Activated CD8-positive, alpha-beta T cell treated with anti-CD3 and anti-CD28 coated beads for 36 hours (primary cell): Measurements from ENCODE around the gene TRIM47. TPM values are rescaled to one million over a fixed set of nuclear protein-coding genes. Genes with fewer than 3 reads are reported as not detected.
A peak's percentile ranks its signal among the peaks of the same experiment; 100 is the strongest.

Source experiments
- ATAC-seq: fragments of 200-7000 bp; cut with Tn5 transposase; one replicate; pipeline ENCODE4 v1.10.0; 2021; ENCODE audit warnings: mild to moderate bottlenecking, moderate library complexity
- CTCF ChIA-PET: fragments of 350-600 bp; sonication (Branson Sonifier 250); formaldehyde crosslinking; loops from one replicate; lab custom pipeline; 2021; ENCODE audit warnings: antibody characterized with exemption; lab: Charles Lee
- POLR2A ChIA-PET: fragments of 350-600 bp; sonication (Branson Sonifier 250); formaldehyde crosslinking; loops from one replicate; lab custom pipeline; 2021; ENCODE audit warnings: antibody characterized with exemption; lab: Charles Lee
- DNase-seq: peaks from one replicate; pipeline ENCODE4 v3.0.0-alpha.2; 2020
- H3K27ac Mint-ChIP-seq: one replicate; pipeline ENCODE4 v1.8.0; 2021; ENCODE audit warnings: mild to moderate bottlenecking, mixed read lengths
- H3K27me3 Mint-ChIP-seq: one replicate; pipeline ENCODE4 v1.8.0; 2021; ENCODE audit warnings: mixed read lengths
- H3K36me3 Mint-ChIP-seq: one replicate; pipeline ENCODE4 v1.8.0; 2021; ENCODE audit warnings: low read depth, mixed read lengths
- H3K4me1 Mint-ChIP-seq: one replicate; pipeline ENCODE4 v1.8.0; 2021; ENCODE audit warnings: low read depth, mixed read lengths
- H3K4me3 Mint-ChIP-seq: one replicate; pipeline ENCODE4 v1.8.0; 2021; ENCODE audit warnings: mild to moderate bottlenecking, moderate library complexity, mixed read lengths
- H3K9me3 Mint-ChIP-seq: one replicate; pipeline ENCODE4 v1.8.0; 2021; ENCODE audit warnings: mixed read lengths
- intact Hi-C: fragments of 100-400 bp; cut with micrococcal nuclease; formaldehyde crosslinking; loops from one replicate; pipeline ENCODE4 v1.10.0; 2022
- total RNA-seq, 2 experiments: library from RNA; stranded (reverse); gene quantifications; one replicate each; pipeline ENCODE4 v1.2.3, GENCODE V29; 2021
- TF ChIP-seq, protein P1 (sequence below): fragments of 200-600 bp; IDR thresholded peaks from one replicate; pipeline ENCODE4 v1.8.0; 2022; ENCODE audit warnings: antibody characterized with exemption, mild to moderate bottlenecking

The TRIM47 gene, protein sequence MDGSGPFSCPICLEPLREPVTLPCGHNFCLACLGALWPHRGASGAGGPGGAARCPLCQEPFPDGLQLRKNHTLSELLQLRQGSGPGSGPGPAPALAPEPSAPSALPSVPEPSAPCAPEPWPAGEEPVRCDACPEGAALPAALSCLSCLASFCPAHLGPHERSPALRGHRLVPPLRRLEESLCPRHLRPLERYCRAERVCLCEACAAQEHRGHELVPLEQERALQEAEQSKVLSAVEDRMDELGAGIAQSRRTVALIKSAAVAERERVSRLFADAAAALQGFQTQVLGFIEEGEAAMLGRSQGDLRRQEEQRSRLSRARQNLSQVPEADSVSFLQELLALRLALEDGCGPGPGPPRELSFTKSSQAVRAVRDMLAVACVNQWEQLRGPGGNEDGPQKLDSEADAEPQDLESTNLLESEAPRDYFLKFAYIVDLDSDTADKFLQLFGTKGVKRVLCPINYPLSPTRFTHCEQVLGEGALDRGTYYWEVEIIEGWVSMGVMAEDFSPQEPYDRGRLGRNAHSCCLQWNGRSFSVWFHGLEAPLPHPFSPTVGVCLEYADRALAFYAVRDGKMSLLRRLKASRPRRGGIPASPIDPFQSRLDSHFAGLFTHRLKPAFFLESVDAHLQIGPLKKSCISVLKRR
- 10 to 100 TPM; 16.6 to 16.8 TPM for total RNA-seq

DNA sequence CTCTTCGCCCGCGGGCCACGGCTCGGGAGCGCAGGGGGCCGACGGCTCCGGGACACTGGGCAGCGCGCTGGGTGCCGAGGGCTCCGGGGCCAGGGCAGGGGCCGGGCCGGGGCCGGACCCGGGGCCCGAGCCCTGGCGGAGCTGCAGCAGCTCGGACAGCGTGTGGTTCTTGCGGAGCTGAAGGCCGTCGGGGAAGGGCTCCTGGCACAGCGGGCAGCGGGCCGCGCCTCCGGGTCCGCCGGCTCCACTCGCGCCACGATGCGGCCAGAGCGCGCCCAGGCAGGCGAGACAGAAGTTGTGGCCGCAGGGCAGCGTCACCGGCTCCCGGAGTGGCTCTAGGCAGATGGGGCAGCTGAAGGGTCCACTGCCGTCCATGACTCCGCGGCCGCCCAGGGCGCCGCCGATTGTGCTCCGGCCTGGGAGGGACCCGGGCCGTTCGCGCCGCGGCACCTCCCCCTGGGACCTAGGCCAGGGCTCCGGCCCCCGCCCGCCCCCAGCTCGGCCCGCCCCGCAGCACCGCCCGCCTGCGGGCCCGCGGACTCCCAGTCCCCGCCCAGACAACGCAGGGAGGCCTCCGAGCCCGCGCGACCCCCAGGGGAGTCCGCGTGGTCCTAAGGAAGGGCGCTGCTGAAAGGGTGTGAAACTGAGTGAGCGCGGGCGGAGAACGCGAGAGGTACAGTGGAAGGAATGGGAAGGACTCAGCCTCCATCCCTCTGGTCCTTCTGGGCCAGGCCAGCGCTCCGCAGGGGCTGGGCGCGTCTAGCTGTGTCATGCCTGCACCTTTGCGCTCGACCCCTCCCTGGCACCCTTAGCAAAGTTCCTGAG, at the start of gene TRIM47:
Gene TRIM47, minus strand, starts transcription at position 408 of the 825 bp plus-strand sequence. Its CDS starts 33 bp downstream, at position 375.
- Mint-ChIP-seq H3K4me3 (peak within 1 kb of the TSS; percentile 80), H3K9me3 (no peaks in the 10 kb centered on the region), H3K27ac (peak within 1 kb of the TSS; percentile 88), H3K27me3 (no peaks in the 10 kb centered on the region), H3K4me1 (peaks cover 22% of the 10 kb centered on the region), H3K36me3 (peaks cover 3% of the 10 kb centered on the region)
- ChIA-PET POLR2A (interaction anchor here (0.6 to 6.5 kb wide), 10 partner anchors 12 to 104 kb away, joined by 3 to 100 read pairs (median 4); partner anchors contain the start of genes MRPL38, TRIM65 and WBP2), CTCF (interaction anchor here (1.1 to 5.5 kb wide), 11 partner anchors 9 to 114 kb away, joined by 3 to 78 read pairs (median 4); partner anchors contain the start of genes MRPL38, TRIM65, UNK and WBP2)
- intact Hi-C loops, result no loop called here
- ATAC-seq, result peak; percentile 4
- peak; percentile 60 for DNase-seq
- TF ChIP-seq, protein P1, sequence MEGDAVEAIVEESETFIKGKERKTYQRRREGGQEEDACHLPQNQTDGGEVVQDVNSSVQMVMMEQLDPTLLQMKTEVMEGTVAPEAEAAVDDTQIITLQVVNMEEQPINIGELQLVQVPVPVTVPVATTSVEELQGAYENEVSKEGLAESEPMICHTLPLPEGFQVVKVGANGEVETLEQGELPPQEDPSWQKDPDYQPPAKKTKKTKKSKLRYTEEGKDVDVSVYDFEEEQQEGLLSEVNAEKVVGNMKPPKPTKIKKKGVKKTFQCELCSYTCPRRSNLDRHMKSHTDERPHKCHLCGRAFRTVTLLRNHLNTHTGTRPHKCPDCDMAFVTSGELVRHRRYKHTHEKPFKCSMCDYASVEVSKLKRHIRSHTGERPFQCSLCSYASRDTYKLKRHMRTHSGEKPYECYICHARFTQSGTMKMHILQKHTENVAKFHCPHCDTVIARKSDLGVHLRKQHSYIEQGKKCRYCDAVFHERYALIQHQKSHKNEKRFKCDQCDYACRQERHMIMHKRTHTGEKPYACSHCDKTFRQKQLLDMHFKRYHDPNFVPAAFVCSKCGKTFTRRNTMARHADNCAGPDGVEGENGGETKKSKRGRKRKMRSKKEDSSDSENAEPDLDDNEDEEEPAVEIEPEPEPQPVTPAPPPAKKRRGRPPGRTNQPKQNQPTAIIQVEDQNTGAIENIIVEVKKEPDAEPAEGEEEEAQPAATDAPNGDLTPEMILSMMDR, result no peak

- Mint-ChIP-seq H3K36me3 (no peaks in the 10 kb centered on the region), H3K9me3 (no peaks in the 10 kb centered on the region), H3K27ac (no peak overlapping the region), H3K4me1 (no peaks in the 10 kb centered on the region), H3K4me3 (no peak overlapping the region), H3K27me3 (no peaks in the 10 kb centered on the region)
- ChIA-PET POLR2A (no interaction called here), CTCF (interaction anchor here (0.7 to 1.9 kb wide), 17 partner anchors 9 to 176 kb away, joined by 3 to 12 read pairs (median 4); partner anchors contain the start of genes EXOC7, FBF1 and MRPL38)
- intact Hi-C loops, result no loop called here
- ATAC-seq (peak; percentile 51), DNase-seq (peak; percentile 28)
- TF ChIP-seq, protein P1, result no peak
These were observed 49.0 kb upstream of the TRIM47 start for GRCh38 chr17:75927286-75927922.

DNA sequence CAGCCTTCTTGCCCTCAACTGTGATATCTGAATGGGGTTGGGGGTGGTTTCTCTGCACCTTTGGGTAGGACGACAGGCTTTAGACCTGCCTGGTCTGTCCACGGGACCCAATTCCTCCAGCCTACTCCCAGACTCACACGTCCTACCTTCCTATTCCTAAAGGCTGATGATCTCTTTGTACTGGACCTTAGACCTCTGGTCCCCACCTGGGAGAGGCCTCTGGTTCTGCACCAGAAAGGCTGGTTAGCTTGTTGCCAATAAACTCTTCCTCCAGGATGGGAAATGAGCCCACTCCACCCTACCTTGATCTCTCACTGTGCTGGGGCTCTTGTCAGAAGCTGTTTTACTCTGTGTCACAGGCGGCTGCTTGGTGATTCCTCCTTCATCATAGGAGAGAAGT, 48.1 kb upstream of the TRIM47 start:
- Mint-ChIP-seq H3K4me3 (no peak overlapping the region), H3K36me3 (no peaks in the 10 kb centered on the region), H3K9me3 (no peaks in the 10 kb centered on the region), H3K27me3 (no peaks in the 10 kb centered on the region), H3K4me1 (no peaks in the 10 kb centered on the region), H3K27ac (no peak overlapping the region)
- DNase-seq, result no peak
- POLR2A ChIA-PET, result no interaction called here
- intact Hi-C loops, result no loop called here
- ATAC-seq, result no peak
- TF ChIP-seq, protein P1, result no peak
- CTCF ChIA-PET, result interaction anchor here (0.8 to 1.9 kb wide), 9 partner anchors 17 to 90 kb away, joined by 3 to 12 read pairs (median 4); partner anchors contain the start of gene MRPL38

DNA sequence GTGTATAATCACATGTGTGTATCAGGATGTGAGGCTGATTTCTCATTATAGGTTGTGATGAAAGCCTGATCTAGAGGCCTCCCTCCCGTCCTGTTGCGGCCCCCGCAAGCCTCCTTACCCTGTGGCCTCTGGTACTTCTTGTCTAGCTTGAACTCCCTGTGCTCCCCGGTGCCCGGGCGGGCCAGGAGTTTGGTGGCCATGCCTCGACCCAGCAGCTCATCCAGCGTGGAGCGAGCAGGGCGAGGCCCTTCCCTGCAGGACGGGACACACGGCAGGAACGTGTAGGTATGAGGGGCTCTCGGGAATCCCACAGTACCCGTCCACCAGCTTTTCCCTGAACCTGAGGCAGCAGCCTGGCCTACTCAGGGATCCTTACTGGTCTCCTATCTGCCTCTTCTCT, 47.5 kb upstream of the TRIM47 start:
- H3K27me3 Mint-ChIP-seq, result no peaks in the 10 kb centered on the region
- H3K4me1 Mint-ChIP-seq, result no peaks in the 10 kb centered on the region
- ATAC-seq (no peak), DNase-seq (no peak)
- H3K9me3 Mint-ChIP-seq, result no peaks in the 10 kb centered on the region
- intact Hi-C loops, result no loop called here
- POLR2A ChIA-PET, result interaction anchor here (0.7 kb wide), 1 partner anchor 55 kb away, joined by 4 read pairs; no protein-coding TSS in a partner anchor
- TF ChIP-seq, protein P1, result no peak
- H3K27ac Mint-ChIP-seq, result no peak overlapping the region
- no peaks in the 10 kb centered on the region for H3K36me3 Mint-ChIP-seq
- CTCF ChIA-PET, result interaction anchor here (0.8 to 1.5 kb wide), 5 partner anchors 9 to 354 kb away, joined by 3 to 5 read pairs (median 3); no protein-coding TSS in a partner anchor
- H3K4me3 Mint-ChIP-seq, result no peak overlapping the region
